Stimulated activated CD8-positive, alpha-beta memory T cell treated with anti-CD3 and anti-CD28 coated beads, Interleukin-15, amount 100 ng/mL, for 24 hours (primary cell): ENCODE data around the gene PGAP3.
"Not testable (repeated sequence)": the region's sequence is repeated elsewhere in the genome, so short reads cannot be mapped to it uniquely, and the experiment has no call there.

Experiments
- DNase-seq: peaks from one replicate; pipeline ENCODE4 v3.0.0-alpha.2; 2020; ENCODE audit warnings: low read depth

Gene PGAP3

DNA sequence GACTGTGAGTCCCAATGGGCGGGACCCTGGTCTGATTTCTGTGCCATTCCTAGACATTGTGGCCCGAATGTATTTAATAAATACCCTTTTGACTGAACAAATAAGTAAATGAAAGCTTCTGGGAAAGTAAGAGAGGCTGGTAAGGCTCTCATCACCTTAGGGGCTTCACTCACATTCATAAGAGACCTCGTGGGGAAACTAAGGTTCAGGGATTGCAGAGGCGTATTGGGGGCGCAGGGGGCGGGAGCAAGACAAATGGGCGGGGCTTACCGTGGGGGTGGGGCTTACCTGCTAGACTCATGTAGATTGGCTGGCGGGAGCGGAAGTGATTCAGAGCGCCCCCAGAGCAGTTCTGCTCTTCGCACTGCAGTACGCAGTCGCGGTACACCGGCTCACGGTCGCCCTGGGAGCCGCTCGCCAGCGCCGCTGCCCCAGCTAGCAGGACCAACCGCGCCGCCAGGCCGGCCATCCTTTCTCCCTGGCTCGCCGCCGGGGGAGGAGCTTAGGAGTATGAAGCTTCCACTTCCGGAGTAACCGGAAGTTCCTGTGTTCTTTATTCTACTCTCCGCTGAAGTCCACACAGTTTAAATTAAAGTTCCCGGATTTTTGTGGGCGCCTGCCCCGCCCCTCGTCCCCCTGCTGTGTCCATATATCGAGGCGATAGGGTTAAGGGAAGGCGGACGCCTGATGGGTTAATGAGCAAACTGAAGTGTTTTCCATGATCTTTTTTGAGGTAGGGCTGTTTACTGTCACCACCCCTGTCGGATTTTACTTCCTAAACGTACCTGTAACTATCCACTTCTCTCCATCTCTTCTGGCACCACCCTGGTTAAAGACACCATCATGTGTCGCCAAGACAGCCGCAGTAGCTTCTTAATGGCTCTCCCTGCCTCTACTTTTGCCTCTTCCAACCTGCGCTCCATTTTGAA lies at the start of gene PGAP3:
Gene PGAP3, minus strand, starts transcription at position 512 of the 929 bp plus-strand sequence. Its CDS starts 43 bp downstream, at position 469.
- DNase-seq: peak; percentile 66

DNA sequence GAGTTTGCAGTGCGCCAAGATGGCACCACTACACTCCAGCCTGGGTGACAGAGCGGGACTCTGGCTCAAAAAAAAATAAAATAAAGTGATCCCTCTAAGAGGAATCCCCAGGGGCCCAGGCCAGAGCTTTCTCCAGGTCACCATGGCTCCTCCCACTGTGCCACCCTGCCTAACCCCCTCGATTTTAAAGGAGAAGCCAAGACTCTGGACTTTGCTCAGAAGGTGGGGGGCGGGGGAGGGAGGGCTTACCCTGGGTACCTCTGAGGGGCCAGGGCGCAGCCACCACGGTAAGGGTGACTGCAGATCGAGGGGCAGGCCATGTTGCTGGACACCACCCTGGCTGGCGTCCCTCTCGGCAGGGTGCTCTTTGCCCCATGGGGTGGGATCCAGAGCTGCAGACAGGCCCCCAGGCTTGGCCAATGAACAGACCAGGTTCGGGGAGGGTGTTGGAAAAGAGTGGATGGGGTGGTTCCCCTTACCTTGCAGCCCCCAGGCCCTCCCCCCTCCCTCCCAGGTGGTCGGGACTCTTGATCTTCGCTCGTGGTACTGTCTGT lies 49.4 kb upstream of the PGAP3 start:
- no peak for DNase-seq

DNA sequence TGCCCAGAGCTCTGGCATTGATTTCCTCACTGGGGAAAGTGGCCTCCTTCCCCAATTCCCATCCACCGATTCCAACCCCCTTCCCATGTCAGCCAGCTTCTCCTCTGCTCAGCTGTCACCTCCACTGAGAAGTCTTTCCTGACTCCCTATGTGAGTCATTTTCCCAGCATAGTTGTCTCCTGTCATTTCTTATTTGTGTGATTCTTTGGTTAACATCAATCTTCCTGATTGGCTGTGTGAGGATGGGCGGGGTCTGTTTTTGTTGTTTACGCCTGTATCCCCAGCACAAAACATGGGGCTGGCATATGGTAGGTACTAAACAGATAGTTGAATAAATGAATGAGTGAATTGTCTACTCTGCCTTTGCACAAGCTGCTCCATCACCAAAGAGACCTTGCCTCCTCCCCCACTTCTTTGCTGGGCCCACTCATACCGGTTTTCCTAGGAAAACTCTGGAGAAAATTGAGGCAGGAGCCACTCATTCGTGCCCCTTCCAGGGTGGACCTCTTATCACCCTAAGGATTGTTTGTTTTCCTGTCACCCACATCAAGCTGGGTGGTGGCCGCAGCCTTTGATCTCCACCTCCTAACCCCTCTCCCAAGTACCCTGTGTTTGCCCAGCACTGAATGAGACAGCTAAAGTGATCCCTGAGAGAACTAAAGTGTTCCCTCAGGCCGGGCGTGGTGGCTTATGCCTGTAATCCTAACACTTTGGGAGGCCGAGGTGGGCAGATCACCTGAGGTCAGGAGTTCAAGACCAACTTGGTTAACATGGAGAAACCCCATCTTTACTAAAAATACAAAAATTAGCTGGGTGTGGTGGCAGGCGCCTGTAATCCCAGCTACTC lies 48.7 kb upstream of the PGAP3 start:
- no peak for DNase-seq

DNA sequence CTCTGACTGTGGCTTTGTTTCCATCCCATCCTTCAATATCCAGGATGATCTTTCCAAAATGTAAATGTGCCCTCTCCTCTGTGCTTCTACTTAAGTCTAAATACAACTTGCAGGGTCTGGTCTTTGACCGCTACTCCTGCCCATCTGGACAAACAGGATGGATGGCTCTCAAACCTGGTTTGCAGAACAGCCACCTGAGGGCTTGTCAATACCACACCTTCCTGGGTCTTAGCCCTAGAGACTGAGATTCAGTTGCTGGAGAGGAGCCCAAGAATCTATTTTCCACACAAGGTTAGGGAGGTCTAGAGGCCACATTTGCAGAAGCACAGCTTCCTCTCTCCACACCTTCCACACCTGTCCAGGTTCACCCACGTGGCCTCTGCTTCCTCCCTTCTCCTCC lies 48.0 kb upstream of the PGAP3 start:
- no peak for DNase-seq

DNA sequence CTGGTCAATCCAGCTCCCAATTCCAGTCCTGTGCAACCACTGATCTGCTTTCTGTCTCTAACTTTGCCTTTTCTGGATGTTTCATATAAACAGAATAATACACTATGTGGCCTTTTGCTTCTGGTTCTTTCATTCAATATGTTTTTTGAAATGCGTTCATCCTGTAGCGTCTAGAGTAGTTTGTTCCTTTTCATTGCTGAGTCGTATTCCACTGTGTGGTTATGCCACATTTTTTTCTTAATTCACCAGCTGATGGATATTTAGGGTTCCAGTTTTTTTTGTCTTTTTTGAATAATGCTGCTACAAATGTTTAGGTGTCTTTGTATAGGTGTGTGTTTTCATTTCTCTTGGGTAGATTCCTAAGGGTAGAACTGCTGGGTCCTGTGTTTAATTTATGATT lies 44.7 kb upstream of the PGAP3 start:
- no peak for DNase-seq

GRCh38 chr17:39730095-39730921 lies 42.5 kb upstream of the PGAP3 start, which contains the start of gene MIEN1:
MIEN1 (minus strand) TSS chr17:39730532; CDS start chr17:39730495, 37 bp downstream.
- DNase-seq: peak; percentile 98

DNA sequence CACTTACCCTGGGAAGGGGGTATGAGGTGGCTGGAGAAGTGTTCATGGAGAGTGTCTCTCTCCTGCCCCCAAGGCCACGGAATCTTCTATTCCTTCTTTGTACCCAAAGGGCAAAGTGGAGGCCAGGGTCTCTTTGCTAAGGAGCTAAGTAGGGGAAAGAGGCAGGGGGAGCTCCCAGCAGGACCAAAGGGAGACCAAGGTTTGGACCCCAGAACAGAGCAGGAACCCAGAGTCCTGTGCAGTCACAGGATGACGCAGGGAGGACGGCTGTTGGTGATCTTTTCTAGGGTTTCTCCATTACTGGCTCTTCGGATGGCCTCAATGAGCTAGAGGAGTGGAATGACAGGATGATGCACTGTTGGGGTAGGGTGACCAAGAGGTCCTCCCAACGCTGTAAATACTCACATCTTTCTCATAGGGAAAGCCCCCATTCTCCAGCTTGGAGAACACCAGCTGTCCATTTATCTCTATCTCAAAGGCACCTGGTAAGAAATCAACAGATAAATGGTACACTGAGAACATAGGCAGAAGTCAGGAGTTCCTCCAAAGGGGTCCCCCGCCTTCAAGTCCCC lies 41.5 kb upstream of the PGAP3 start:
- no peak for DNase-seq

DNA sequence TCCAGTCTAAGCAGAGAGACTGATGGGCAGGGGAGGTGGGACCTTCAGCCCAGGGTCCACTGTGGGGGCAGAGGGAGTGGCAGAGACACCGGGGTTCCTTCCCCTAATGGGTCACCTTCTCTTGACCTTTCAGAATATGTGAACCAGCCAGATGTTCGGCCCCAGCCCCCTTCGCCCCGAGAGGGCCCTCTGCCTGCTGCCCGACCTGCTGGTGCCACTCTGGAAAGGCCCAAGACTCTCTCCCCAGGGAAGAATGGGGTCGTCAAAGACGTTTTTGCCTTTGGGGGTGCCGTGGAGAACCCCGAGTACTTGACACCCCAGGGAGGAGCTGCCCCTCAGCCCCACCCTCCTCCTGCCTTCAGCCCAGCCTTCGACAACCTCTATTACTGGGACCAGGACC lies 39.7 kb upstream of the PGAP3 start:
- no peak for DNase-seq

DNA sequence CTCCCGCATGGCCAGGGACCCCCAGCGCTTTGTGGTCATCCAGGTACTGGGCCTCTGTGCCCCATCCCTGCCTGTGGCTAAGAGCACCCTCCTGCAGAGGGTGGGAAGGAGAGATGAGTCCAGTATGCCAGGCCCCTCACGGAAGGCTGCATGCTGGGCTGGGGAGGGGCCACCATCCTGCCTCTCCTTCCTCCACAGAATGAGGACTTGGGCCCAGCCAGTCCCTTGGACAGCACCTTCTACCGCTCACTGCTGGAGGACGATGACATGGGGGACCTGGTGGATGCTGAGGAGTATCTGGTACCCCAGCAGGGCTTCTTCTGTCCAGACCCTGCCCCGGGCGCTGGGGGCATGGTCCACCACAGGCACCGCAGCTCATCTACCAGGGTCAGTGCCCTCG lies 38.8 kb upstream of the PGAP3 start:
- DNase-seq: no peak

- not testable (repeated sequence) for DNase-seq
Observed at GRCh38 chr17:39725923-39726322, 38.1 kb upstream of the PGAP3 start.

DNA sequence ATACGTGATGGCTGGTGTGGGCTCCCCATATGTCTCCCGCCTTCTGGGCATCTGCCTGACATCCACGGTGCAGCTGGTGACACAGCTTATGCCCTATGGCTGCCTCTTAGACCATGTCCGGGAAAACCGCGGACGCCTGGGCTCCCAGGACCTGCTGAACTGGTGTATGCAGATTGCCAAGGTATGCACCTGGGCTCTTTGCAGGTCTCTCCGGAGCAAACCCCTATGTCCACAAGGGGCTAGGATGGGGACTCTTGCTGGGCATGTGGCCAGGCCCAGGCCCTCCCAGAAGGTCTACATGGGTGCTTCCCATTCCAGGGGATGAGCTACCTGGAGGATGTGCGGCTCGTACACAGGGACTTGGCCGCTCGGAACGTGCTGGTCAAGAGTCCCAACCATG lies 36.9 kb upstream of the PGAP3 start:
- DNase-seq: no peak

GRCh38 chr17:39722965-39723848 lies 35.4 kb upstream of the PGAP3 start:
- no peak for DNase-seq

- no peak for DNase-seq
Observed at GRCh38 chr17:39722104-39722503, 34.2 kb upstream of the PGAP3 start.

GRCh38 chr17:39719563-39720355 lies 31.9 kb upstream of the PGAP3 start:
- no peak for DNase-seq

DNA sequence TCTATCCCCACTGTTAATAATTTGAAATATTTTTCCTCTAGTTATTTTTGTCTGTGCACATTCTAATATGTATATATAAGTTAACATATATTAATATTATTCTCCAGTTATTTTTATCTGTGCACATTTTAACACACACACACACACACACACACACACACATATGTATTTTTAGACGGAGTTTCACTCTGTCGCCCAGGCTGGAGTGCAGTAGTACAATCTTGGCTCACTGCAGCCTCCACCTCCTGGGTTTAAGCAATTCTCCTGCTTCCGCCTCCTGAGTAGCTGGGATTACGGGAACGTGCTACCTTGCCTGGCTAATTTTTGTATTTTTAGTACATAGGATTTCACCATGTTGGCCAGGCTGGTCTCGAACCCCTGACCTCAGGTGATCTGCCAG lies 29.8 kb upstream of the PGAP3 start:
- DNase-seq: no peak

GRCh38 chr17:39716879-39717536 lies 29.2 kb upstream of the PGAP3 start:
- DNase-seq: no peak

- DNase-seq: no peak
Observed at GRCh38 chr17:39716073-39716818, 28.4 kb upstream of the PGAP3 start.
